ENCODE data around the gene IRF3.

IRF3 gene

GRCh38 chr19:49616945-49617344 lies 48.7 kb downstream of the IRF3 start:
- no peak for DNase-seq (ENCODE audit: low read depth)

- DNase-seq (ENCODE audit: low read depth): no peak
Measured at GRCh38 chr19:49616532-49616931, 49.1 kb downstream of the IRF3 start.

- no peak for DNase-seq (ENCODE audit: low read depth)
Measured at GRCh38 chr19:49615861-49616260, 49.8 kb downstream of the IRF3 start.

GRCh38 chr19:49614096-49614833 lies 51.4 kb downstream of the IRF3 start:
- DNase-seq (ENCODE audit: low read depth): no peak

- DNase-seq (ENCODE audit: low read depth): no peak
Measured at GRCh38 chr19:49613374-49613773, 52.3 kb downstream of the IRF3 start.

All from stimulated activated CD8-positive, alpha-beta memory T cell treated with anti-CD3 and anti-CD28 coated beads, Interleukin-15, amount 100 ng/mL, for 24 hours (primary cell).